ENCODE results near the gene G3BP1. TPM values are rescaled to one million over a fixed set of nuclear protein-coding genes. Genes with fewer than 3 reads are reported as not detected.
"Not testable (repeated sequence)": the region's sequence is repeated elsewhere in the genome, so short reads cannot be mapped to it uniquely, and the experiment has no call there.

G3BP1 gene
- total RNA-seq = 100 to 1,000 TPM; 253 to 280 TPM

GRCh38 chr5:151771259-151772028, at the start of gene G3BP1:
TSS of gene G3BP1 (plus strand) at chr5:151771954. CDS start at chr5:151786621, 14,667 bp downstream.
- Mint-ChIP-seq H3K4me3 (no peak within 1 kb of the TSS), H3K27ac (peak within 1 kb of the TSS; percentile 73), H3K27me3 (no peaks in the 10 kb centered on the region), H3K4me1 (peaks cover 32% of the 10 kb centered on the region), H3K9me3 (ENCODE audit: low read depth) (no peaks in the 10 kb centered on the region), H3K36me3 (ENCODE audit: low read depth) (peaks cover 27% of the 10 kb centered on the region)
- CTCF ChIA-PET = interaction anchor here (0.6 to 3.6 kb wide), 16 partner anchors 8 to 689 kb away, joined by 3 to 19 read pairs (median 4); partner anchors contain the start of genes ATOX1 and SLC36A1
- peak; percentile 84 for ATAC-seq
- peak; percentile 100 for DNase-seq
- POLR2A ChIA-PET = interaction anchor here (0.6 to 2.8 kb wide), 13 partner anchors 12 to 582 kb away, joined by 3 to 28 read pairs (median 4); partner anchors contain the start of genes ATOX1, GM2A and SLC36A1
- intact Hi-C loops (cut with DNase I, micrococcal nuclease) = loop anchor here (1.0 to 10.0 kb wide), 12 partner anchors 13 to 1767 kb away; partner anchors contain the start of genes ATOX1 (in 2 of the 2), ANXA6 (in 1 of the 2), GM2A (in 1 of the 2) and HMGXB3 (in 1 of the 2)

- POLR2A ChIA-PET = no interaction called here
- Mint-ChIP-seq H3K9me3 (ENCODE audit: low read depth) (no peaks in the 10 kb centered on the region), H3K36me3 (ENCODE audit: low read depth) (no peaks in the 10 kb centered on the region), H3K27me3 (no peaks in the 10 kb centered on the region), H3K4me3 (no peak overlapping the region), H3K27ac (no peak overlapping the region), H3K4me1 (peaks cover 11% of the 10 kb centered on the region)
- ATAC-seq = no peak
- intact Hi-C loops (cut with DNase I, micrococcal nuclease) = no loop called here
- CTCF ChIA-PET = no interaction called here
- no peak for DNase-seq
Measured at GRCh38 chr5:151722546-151722945, 49.2 kb upstream of the G3BP1 start.

GRCh38 chr5:151724360-151724759, 47.4 kb upstream of the G3BP1 start:
- ChIA-PET POLR2A (no interaction called here), CTCF (no interaction called here)
- no peak for DNase-seq
- Mint-ChIP-seq H3K27me3 (no peaks in the 10 kb centered on the region), H3K9me3 (ENCODE audit: low read depth) (no peaks in the 10 kb centered on the region), H3K36me3 (ENCODE audit: low read depth) (peaks cover 2% of the 10 kb centered on the region), H3K4me3 (no peak overlapping the region), H3K27ac (no peak overlapping the region), H3K4me1 (peaks cover 11% of the 10 kb centered on the region)
- no peak for ATAC-seq
- intact Hi-C loops (cut with DNase I, micrococcal nuclease) = no loop called here

DNA sequence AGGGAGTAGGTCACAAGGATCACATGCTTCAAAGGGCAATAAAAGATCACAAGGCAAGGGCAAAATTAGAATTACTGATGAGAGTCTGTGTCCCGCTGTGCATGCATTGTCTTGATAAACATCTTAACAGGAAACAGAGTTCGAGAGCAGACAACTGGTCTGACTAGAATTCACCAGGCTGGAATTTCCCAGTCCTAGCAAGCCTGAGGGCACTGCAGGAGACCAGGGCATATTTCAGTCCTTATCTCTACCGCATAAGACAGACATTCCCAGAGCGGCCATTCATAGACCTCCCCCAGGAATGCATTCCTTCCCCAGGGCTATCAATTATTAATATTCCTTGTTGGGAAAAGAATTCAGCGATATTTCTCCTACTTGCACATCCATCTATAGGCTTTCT, 42.2 kb upstream of the G3BP1 start:
- H3K4me1 Mint-ChIP-seq; POLR2A ChIA-PET; H3K4me3 Mint-ChIP-seq; CTCF ChIA-PET; H3K9me3 Mint-ChIP-seq (ENCODE audit: low read depth); intact Hi-C loops (cut with DNase I, micrococcal nuclease); H3K27ac Mint-ChIP-seq; DNase-seq; H3K27me3 Mint-ChIP-seq; ATAC-seq: not testable (repeated sequence)
- peaks cover 18% of the 10 kb centered on the region for H3K36me3 Mint-ChIP-seq (ENCODE audit: low read depth)

GRCh38 chr5:151730381-151730780, 41.4 kb upstream of the G3BP1 start:
- DNase-seq (no peak), ATAC-seq (no peak)
- ChIA-PET POLR2A (no interaction called here), CTCF (no interaction called here)
- Mint-ChIP-seq H3K9me3 (ENCODE audit: low read depth) (peaks cover 4% of the 10 kb centered on the region), H3K4me1 (no peaks in the 10 kb centered on the region), H3K27ac (no peak overlapping the region), H3K4me3 (no peak overlapping the region), H3K27me3 (no peaks in the 10 kb centered on the region), H3K36me3 (ENCODE audit: low read depth) (peaks cover 18% of the 10 kb centered on the region)
- intact Hi-C loops (cut with DNase I, micrococcal nuclease) = no loop called here

- H3K27ac Mint-ChIP-seq = no peak overlapping the region
- H3K9me3 Mint-ChIP-seq (ENCODE audit: low read depth) = peaks cover 4% of the 10 kb centered on the region
- ATAC-seq = no peak
- H3K27me3 Mint-ChIP-seq = no peaks in the 10 kb centered on the region
- ChIA-PET CTCF (interaction anchor here (0.7 kb wide), 1 partner anchor 36 kb away, joined by 3 read pairs; no protein-coding TSS in a partner anchor), POLR2A (no interaction called here)
- no peak for DNase-seq
- H3K4me1 Mint-ChIP-seq = no peaks in the 10 kb centered on the region
- H3K36me3 Mint-ChIP-seq (ENCODE audit: low read depth) = peaks cover 18% of the 10 kb centered on the region
- intact Hi-C loops (cut with DNase I, micrococcal nuclease) = no loop called here
- no peak overlapping the region for H3K4me3 Mint-ChIP-seq
Measured at GRCh38 chr5:151733358-151734063, 38.2 kb upstream of the G3BP1 start.

DNA sequence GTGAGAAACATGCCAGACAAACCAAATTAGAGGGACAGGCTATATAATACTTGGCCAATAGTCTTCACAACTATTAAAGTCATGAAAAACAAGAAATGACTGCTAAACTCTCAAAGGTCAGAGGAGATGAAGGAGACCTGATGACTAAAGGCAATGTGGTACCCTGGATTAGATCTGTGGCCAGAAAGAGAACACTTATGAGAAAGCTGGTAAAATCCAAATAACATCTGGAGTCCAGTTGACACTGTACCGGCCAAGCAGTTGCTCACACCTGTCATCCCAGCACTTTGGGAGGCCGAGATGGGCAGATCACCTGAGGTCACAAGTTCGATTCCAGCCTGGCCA, 37.7 kb upstream of the G3BP1 start:
- peaks cover 4% of the 10 kb centered on the region for H3K9me3 Mint-ChIP-seq (ENCODE audit: low read depth)
- intact Hi-C loops (cut with DNase I, micrococcal nuclease) = no loop called here
- DNase-seq (no peak), ATAC-seq (no peak)
- H3K4me1 Mint-ChIP-seq = no peaks in the 10 kb centered on the region
- CTCF ChIA-PET = no interaction called here
- H3K27me3 Mint-ChIP-seq = no peaks in the 10 kb centered on the region
- no peak overlapping the region for H3K27ac Mint-ChIP-seq
- POLR2A ChIA-PET = no interaction called here
- no peak overlapping the region for H3K4me3 Mint-ChIP-seq
- H3K36me3 Mint-ChIP-seq (ENCODE audit: low read depth) = peaks cover 18% of the 10 kb centered on the region

DNA sequence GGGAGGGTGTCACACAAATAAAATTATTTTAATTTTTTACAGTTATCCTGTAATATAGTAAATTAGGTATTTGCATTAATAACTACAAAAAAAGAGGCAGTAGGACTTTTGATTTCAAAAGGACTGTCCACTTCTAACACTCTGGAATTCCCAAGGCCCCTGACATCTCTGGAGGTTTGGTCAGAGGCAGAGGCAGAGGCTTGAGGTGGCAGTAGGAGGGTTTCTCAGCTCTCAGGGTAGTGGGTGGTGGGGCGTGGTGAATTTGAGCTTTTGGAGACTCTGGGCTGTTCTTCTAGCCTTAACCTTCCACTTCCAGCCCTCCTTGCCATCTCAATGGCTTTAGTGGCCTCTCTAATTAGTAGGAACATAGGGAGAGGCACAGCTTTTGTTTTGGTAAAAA, 36.1 kb upstream of the G3BP1 start:
- H3K36me3 Mint-ChIP-seq (ENCODE audit: low read depth) = peaks cover 6% of the 10 kb centered on the region
- H3K4me3 Mint-ChIP-seq = no peak overlapping the region
- no peak for ATAC-seq
- no peaks in the 10 kb centered on the region for H3K9me3 Mint-ChIP-seq (ENCODE audit: low read depth)
- peaks cover 6% of the 10 kb centered on the region for H3K4me1 Mint-ChIP-seq
- POLR2A ChIA-PET = interaction anchor here (0.7 kb wide), 1 partner anchor 35 kb away, joined by 3 read pairs; no protein-coding TSS in a partner anchor
- no peak overlapping the region for H3K27ac Mint-ChIP-seq
- intact Hi-C loops (cut with DNase I, micrococcal nuclease) = no loop called here
- CTCF ChIA-PET = interaction anchor here (2.8 kb wide), 1 partner anchor 77 kb away, joined by 9 read pairs; no protein-coding TSS in a partner anchor
- no peaks in the 10 kb centered on the region for H3K27me3 Mint-ChIP-seq
- DNase-seq = no peak

DNA sequence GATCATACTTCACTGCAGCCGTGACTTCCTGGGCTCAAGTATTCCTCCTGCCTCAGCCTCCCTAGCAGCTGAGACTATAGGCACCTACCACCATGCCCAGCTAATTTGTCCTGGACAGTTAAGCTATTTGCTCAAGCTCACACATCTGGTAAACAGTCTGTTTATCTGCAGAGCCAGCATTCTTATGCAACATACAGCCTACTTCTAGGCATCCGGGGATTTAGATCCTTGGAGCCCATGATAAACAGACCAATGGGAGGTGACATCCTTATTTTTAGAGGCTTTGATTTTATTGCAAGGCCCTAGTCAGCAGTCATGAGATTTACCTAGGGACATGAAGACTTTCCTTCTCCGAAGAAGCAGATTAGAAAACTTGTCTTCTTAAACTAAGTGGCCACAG, 34.3 kb upstream of the G3BP1 start:
- Mint-ChIP-seq H3K27ac (no peak overlapping the region), H3K27me3 (no peaks in the 10 kb centered on the region), H3K4me1 (peaks cover 9% of the 10 kb centered on the region), H3K4me3 (no peak overlapping the region), H3K9me3 (ENCODE audit: low read depth) (no peaks in the 10 kb centered on the region), H3K36me3 (ENCODE audit: low read depth) (peaks cover 6% of the 10 kb centered on the region)
- ChIA-PET POLR2A (interaction anchor here (0.6 kb wide), 1 partner anchor 43 kb away, joined by 3 read pairs; no protein-coding TSS in a partner anchor), CTCF (interaction anchor here (2.8 kb wide), 1 partner anchor 79 kb away, joined by 9 read pairs; no protein-coding TSS in a partner anchor)
- DNase-seq = no peak
- intact Hi-C loops (cut with DNase I, micrococcal nuclease) = no loop called here
- ATAC-seq = no peak

DNA sequence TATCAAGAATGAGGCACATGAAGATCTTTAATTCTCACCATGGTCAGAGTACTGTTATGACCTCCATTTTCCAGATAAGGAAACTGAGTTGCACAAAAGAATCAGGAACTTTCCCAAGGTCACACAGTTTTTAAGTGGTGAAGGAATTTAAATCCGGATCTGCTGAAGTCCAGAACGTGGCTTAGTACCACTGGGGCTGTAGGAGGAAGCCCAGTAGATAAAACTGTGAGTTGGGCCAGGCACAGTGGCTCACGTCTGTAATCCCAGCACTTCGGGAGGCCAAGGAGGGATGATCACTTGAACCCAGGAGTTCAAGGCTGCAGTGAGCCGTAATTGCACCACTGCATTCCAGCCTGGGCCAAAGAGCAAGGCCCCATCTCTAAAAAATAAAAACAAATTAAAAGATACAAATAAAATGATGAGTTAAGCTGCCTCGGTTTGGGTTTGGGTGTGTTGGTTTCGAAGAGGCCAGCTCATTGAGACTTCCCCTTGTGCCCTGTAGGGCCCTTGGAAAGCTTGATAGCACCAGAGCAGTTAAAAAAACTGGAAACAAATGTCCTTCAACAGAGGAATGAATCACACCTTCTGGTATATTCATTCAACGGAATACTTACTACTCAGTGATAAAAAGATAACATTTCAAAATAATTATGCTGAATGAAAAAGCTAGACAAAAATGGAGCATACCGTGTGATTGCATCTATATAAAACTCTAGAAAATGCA, 33.5 kb upstream of the G3BP1 start:
- Mint-ChIP-seq H3K27ac (no peak overlapping the region), H3K9me3 (ENCODE audit: low read depth) (no peaks in the 10 kb centered on the region), H3K27me3 (no peaks in the 10 kb centered on the region), H3K4me3 (no peak overlapping the region), H3K4me1 (peaks cover 9% of the 10 kb centered on the region), H3K36me3 (ENCODE audit: low read depth) (peaks cover 5% of the 10 kb centered on the region)
- ATAC-seq (no peak), DNase-seq (no peak)
- intact Hi-C loops (cut with DNase I, micrococcal nuclease) = no loop called here
- ChIA-PET CTCF (interaction anchor here (0.6 to 4.5 kb wide), 6 partner anchors 8 to 86 kb away, joined by 3 to 45 read pairs (median 10); partner anchors contain the start of gene G3BP1), POLR2A (no interaction called here)

DNA sequence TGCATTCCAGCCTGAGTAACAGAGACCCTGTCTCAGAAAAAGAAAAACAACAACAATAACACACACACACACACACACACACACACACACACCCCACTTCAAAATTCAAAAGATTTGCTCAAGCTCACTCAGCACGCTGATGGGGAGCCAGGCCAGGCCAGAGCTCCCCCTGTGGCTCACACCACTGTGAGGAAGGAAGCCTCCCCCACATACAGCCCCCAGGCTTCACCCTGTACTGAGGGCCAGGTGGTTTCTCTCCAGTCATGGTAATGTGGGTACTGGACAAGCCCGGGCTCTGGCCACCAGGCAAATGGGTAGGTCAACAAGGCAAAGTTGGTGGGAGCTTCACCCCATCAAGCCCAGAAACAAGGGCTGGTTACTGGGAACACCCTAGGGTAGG, 32.4 kb upstream of the G3BP1 start:
- no peak for DNase-seq
- POLR2A ChIA-PET = interaction anchor here (1.6 kb wide), 1 partner anchor 33 kb away, joined by 5 read pairs; the partner anchor contains the start of gene G3BP1
- Mint-ChIP-seq H3K9me3 (ENCODE audit: low read depth) (no peaks in the 10 kb centered on the region), H3K27me3 (no peaks in the 10 kb centered on the region), H3K27ac (no peak overlapping the region), H3K36me3 (ENCODE audit: low read depth) (peaks cover 10% of the 10 kb centered on the region), H3K4me3 (no peak overlapping the region), H3K4me1 (peaks cover 9% of the 10 kb centered on the region)
- CTCF ChIA-PET = interaction anchor here (0.7 to 4.5 kb wide), 10 partner anchors 9 to 282 kb away, joined by 3 to 45 read pairs (median 10); partner anchors contain the start of gene G3BP1
- intact Hi-C loops (cut with DNase I, micrococcal nuclease) = no loop called here
- no peak for ATAC-seq
